ENCODE results near the gene P2RX1. TPM values are rescaled to one million over a fixed set of nuclear protein-coding genes. Genes with fewer than 3 reads are reported as not detected.

Gene P2RX1
- polyA plus RNA-seq, 1 experiment: 0.02 TPM

- CTCF ChIA-PET: interaction anchor here (1.4 kb wide), 1 partner anchor 49 kb away, joined by 3 read pairs; no protein-coding TSS in a partner anchor
- POLR2A ChIA-PET: no interaction called here
- Histone ChIP-seq H3K27me3 (ENCODE audit: control insufficient read depth, insufficient read depth, low read length) (peaks cover 18% of the 10 kb centered on the region), H3K36me3 (ENCODE audit: control insufficient read depth, insufficient read depth, low read length) (no peaks in the 10 kb centered on the region), H3K4me3 (ENCODE audit: low read depth, low read length) (no peak overlapping the region)
- no peak for DNase-seq (ENCODE audit: low read depth)
- TF ChIP-seq, protein P1, sequence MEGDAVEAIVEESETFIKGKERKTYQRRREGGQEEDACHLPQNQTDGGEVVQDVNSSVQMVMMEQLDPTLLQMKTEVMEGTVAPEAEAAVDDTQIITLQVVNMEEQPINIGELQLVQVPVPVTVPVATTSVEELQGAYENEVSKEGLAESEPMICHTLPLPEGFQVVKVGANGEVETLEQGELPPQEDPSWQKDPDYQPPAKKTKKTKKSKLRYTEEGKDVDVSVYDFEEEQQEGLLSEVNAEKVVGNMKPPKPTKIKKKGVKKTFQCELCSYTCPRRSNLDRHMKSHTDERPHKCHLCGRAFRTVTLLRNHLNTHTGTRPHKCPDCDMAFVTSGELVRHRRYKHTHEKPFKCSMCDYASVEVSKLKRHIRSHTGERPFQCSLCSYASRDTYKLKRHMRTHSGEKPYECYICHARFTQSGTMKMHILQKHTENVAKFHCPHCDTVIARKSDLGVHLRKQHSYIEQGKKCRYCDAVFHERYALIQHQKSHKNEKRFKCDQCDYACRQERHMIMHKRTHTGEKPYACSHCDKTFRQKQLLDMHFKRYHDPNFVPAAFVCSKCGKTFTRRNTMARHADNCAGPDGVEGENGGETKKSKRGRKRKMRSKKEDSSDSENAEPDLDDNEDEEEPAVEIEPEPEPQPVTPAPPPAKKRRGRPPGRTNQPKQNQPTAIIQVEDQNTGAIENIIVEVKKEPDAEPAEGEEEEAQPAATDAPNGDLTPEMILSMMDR (IDR thresholded peaks at IDR 0.05; ENCODE audit: insufficient read depth, low read depth, low read length): no peak
These were observed 46.6 kb upstream of the P2RX1 start for GRCh38 chr17:3962965-3963236.

- H3K36me3 ChIP-seq (ENCODE audit: control insufficient read depth, insufficient read depth, low read length): no peaks in the 10 kb centered on the region
- peaks cover 18% of the 10 kb centered on the region for H3K27me3 ChIP-seq (ENCODE audit: control insufficient read depth, insufficient read depth, low read length)
- TF ChIP-seq, protein P1 (IDR thresholded peaks at IDR 0.05; ENCODE audit: insufficient read depth, low read depth, low read length): no peak
- ChIA-PET CTCF (interaction anchor here (1.4 kb wide), 1 partner anchor 48 kb away, joined by 3 read pairs; no protein-coding TSS in a partner anchor), POLR2A (no interaction called here)
- DNase-seq (ENCODE audit: low read depth): no peak
- no peak overlapping the region for H3K4me3 ChIP-seq (ENCODE audit: low read depth, low read length)
These were observed 46.1 kb upstream of the P2RX1 start for GRCh38 chr17:3962217-3962964.

GRCh38 chr17:3961564-3962047 is 45.3 kb upstream of the P2RX1 start:
- TF ChIP-seq, protein P1 (IDR thresholded peaks at IDR 0.05; ENCODE audit: insufficient read depth, low read depth, low read length): no peak
- Histone ChIP-seq H3K36me3 (ENCODE audit: control insufficient read depth, insufficient read depth, low read length) (no peaks in the 10 kb centered on the region), H3K27me3 (ENCODE audit: control insufficient read depth, insufficient read depth, low read length) (peaks cover 18% of the 10 kb centered on the region), H3K4me3 (ENCODE audit: low read depth, low read length) (no peak overlapping the region)
- DNase-seq (ENCODE audit: low read depth): no peak
- CTCF ChIA-PET: interaction anchor here (1.4 to 1.9 kb wide), 2 partner anchors 13 to 48 kb away, joined by 3 to 10 read pairs; no protein-coding TSS in a partner anchor
- POLR2A ChIA-PET: no interaction called here

GRCh38 chr17:3960764-3961163 is 44.5 kb upstream of the P2RX1 start:
- H3K36me3 ChIP-seq (ENCODE audit: control insufficient read depth, insufficient read depth, low read length): no peaks in the 10 kb centered on the region
- TF ChIP-seq, protein P1 (IDR thresholded peaks at IDR 0.05; ENCODE audit: insufficient read depth, low read depth, low read length): no peak
- DNase-seq (ENCODE audit: low read depth): no peak
- ChIA-PET POLR2A (no interaction called here), CTCF (interaction anchor here (1.9 kb wide), 1 partner anchor 12 kb away, joined by 10 read pairs; no protein-coding TSS in a partner anchor)
- H3K27me3 ChIP-seq (ENCODE audit: control insufficient read depth, insufficient read depth, low read length): peaks cover 18% of the 10 kb centered on the region
- no peak overlapping the region for H3K4me3 ChIP-seq (ENCODE audit: low read depth, low read length)

- peaks cover 18% of the 10 kb centered on the region for H3K27me3 ChIP-seq (ENCODE audit: control insufficient read depth, insufficient read depth, low read length)
- no peaks in the 10 kb centered on the region for H3K36me3 ChIP-seq (ENCODE audit: control insufficient read depth, insufficient read depth, low read length)
- no peak overlapping the region for H3K4me3 ChIP-seq (ENCODE audit: low read depth, low read length)
- POLR2A ChIA-PET: no interaction called here
- TF ChIP-seq, protein P1 (IDR thresholded peaks at IDR 0.05; ENCODE audit: insufficient read depth, low read depth, low read length): no peak
- CTCF ChIA-PET: interaction anchor here (1.3 to 1.9 kb wide), 2 partner anchors 11 to 45 kb away, joined by 3 to 10 read pairs; no protein-coding TSS in a partner anchor
- DNase-seq (ENCODE audit: low read depth): no peak
These were observed 43.8 kb upstream of the P2RX1 start for GRCh38 chr17:3959921-3960601.

Measured in BJ (cell line).